HepG2 (cell line): ENCODE data around the gene CTDNEP1. TPM values are rescaled to one million over a fixed set of nuclear protein-coding genes. Genes with fewer than 3 reads are reported as not detected.
A peak's percentile ranks its signal among the peaks of the same experiment; 100 is the strongest.

Source experiments
- AGO1 ChIP-seq: fragments of 200-400 bp; formaldehyde crosslinking; IDR thresholded peaks from 2 replicates; pipeline ENCODE4 v1.6.1; 2017; ENCODE audit warnings: mild to moderate bottlenecking, low read depth, low read length, moderate library complexity; ENCODE audit not compliant: poor library complexity, severe bottlenecking
- ATM ChIP-seq: fragments of 450-650 bp; IDR thresholded peaks from 2 replicates; pipeline ENCODE4 v1.7.1; 2017; ENCODE audit warnings: mild to moderate bottlenecking, borderline replicate concordance
- ETV5 ChIP-seq: IDR thresholded peaks from 2 replicates; pipeline ENCODE4 v1.6.1; 2018; ENCODE audit warnings: missing biosample characterization, missing genetic modification reagents, inconsistent platforms, borderline replicate concordance
- FOXO1 ChIP-seq: sonication (generic); formaldehyde crosslinking; IDR thresholded peaks from 2 replicates; pipeline ENCODE4 v1.4.0; 2020; ENCODE audit warnings: missing genetic modification reagents
- NFKB2 ChIP-seq: sonication (generic); formaldehyde crosslinking; IDR thresholded peaks from 2 replicates; pipeline ENCODE4 v1.4.0; 2020; ENCODE audit warnings: missing genetic modification reagents, borderline replicate concordance
- PHF21A ChIP-seq: sonication (generic); formaldehyde crosslinking; IDR thresholded peaks from 2 replicates; pipeline ENCODE4 v1.5.0; 2020; ENCODE audit warnings: mild to moderate bottlenecking, missing genetic modification reagents
- POLR2G ChIP-seq: fragments of 200-400 bp; formaldehyde crosslinking; IDR thresholded peaks from 2 replicates; pipeline ENCODE4 v1.6.1; 2018; ENCODE audit warnings: mild to moderate bottlenecking, low read depth, low read length, moderate library complexity
- RBFOX2 ChIP-seq: fragments of 200-400 bp; formaldehyde crosslinking; IDR thresholded peaks from 2 replicates; pipeline ENCODE4 v1.6.1; 2017; ENCODE audit warnings: low read depth, mild to moderate bottlenecking, low read length
- RCOR2 ChIP-seq: IDR thresholded peaks from 2 replicates; pipeline ENCODE4 v1.6.1; 2016; ENCODE audit warnings: missing biosample characterization, missing genetic modification reagents
- RNF2 ChIP-seq: fragments of 450-650 bp; conservative IDR thresholded peaks from 2 replicates; pipeline ENCODE4 v1.6.1; 2016; ENCODE audit warnings: low read depth
- SOX13 ChIP-seq, 3 experiments: fragments of 450-650 bp in 1 of 3; sonication (generic) in 1 of 3; formaldehyde crosslinking in 1 of 3; IDR thresholded peaks in 2 of 3; conservative IDR thresholded peaks in 1 of 3; 2 replicates each; pipeline versions ENCODE4 v1.5.0 to v1.6.1; 2016 to 2020; ENCODE audit warnings: antibody characterized with exemption in 1 of 3, mild to moderate bottlenecking in 1 of 3, missing compliant biosample characterization in 1 of 3, missing genetic modification reagents in 1 of 3, moderate library complexity in 1 of 3
- SP1 ChIP-seq, 2 experiments: fragments of 450-650 bp in 1 of 2; sonication (generic) in 1 of 2; formaldehyde crosslinking in 1 of 2; IDR thresholded peaks; 2 replicates each; pipeline versions ENCODE4 v1.4.0 to v1.6.1; 2016 to 2020; ENCODE audit warnings: missing genetic modification reagents in 1 of 2
- SRY ChIP-seq: sonication (generic); formaldehyde crosslinking; IDR thresholded peaks from 2 replicates; pipeline ENCODE4 v1.8.0; 2022; ENCODE audit warnings: mild to moderate bottlenecking, missing genetic modification reagents
- TGIF2 ChIP-seq: IDR thresholded peaks from 2 replicates; pipeline ENCODE4 v1.6.1; 2016; ENCODE audit warnings: control low read depth, missing compliant biosample characterization
- ZFAT ChIP-seq: sonication (generic); formaldehyde crosslinking; conservative IDR thresholded peaks from 2 replicates; pipeline ENCODE4 v1.8.1; 2023; ENCODE audit warnings: missing genetic modification reagents, inconsistent platforms
- ZNF160 ChIP-seq: sonication (generic); formaldehyde crosslinking; IDR thresholded peaks from 2 replicates; pipeline ENCODE4 v1.8.0; 2022; ENCODE audit warnings: mild to moderate bottlenecking, inconsistent platforms, missing genetic modification reagents
- ZNF3 ChIP-seq: IDR thresholded peaks from 2 replicates; pipeline ENCODE4 v1.7.0; 2017; ENCODE audit warnings: inconsistent platforms
- ZNF337 ChIP-seq: sonication (generic); formaldehyde crosslinking; IDR thresholded peaks from 2 replicates; pipeline ENCODE4 v1.5.1; 2020; ENCODE audit warnings: missing genetic modification reagents, low read depth, mild to moderate bottlenecking, borderline replicate concordance
- ZNF501 ChIP-seq: sonication (generic); formaldehyde crosslinking; IDR thresholded peaks from 2 replicates; pipeline ENCODE4 v1.5.1; 2020; ENCODE audit warnings: mild to moderate bottlenecking, moderate library complexity, missing genetic modification reagents
- ZNF589 ChIP-seq: sonication (generic); formaldehyde crosslinking; conservative IDR thresholded peaks from 2 replicates; pipeline ENCODE4 v1.8.0; 2022; ENCODE audit warnings: mild to moderate bottlenecking, moderate library complexity, missing genetic modification reagents
- ZUFSP ChIP-seq: sonication (generic); formaldehyde crosslinking; IDR thresholded peaks from 2 replicates; pipeline ENCODE4 v1.9.0; 2021; ENCODE audit warnings: missing genetic modification reagents, mild to moderate bottlenecking, borderline replicate concordance
- polyA plus RNA-seq, 8 experiments: library from polyadenylated mRNA; depleted of rRNA in 3 of 8; stranded (reverse) in 7 of 8; unstranded in 1 of 8; fragments of >200 nt; fragmentation: Illumina TruSeq in 4 of 8; extraction: Trizol in 4 of 8; gene quantifications; 2 replicates each; pipeline versions ENCODE4 v1.2.1 to v1.2.3, GENCODE V29; 2011 to 2016; ENCODE audit warnings: low read depth in 4 of 8, missing spikeins in 1 of 8, mixed read lengths in 1 of 8; ENCODE audit not compliant: insufficient read depth in 1 of 8
- total RNA-seq, 5 experiments: library from RNA; depleted of rRNA; stranded (reverse); fragments of >200 nt; fragmentation: Illumina TruSeq; extraction: Trizol; gene quantifications; 2 replicates each; pipeline ENCODE4 v1.2.3, GENCODE V29; 2016; ENCODE audit warnings: low read depth in 1 of 5
- TF ChIP-seq, protein P1 (sequence below): sonication (generic); formaldehyde crosslinking; IDR thresholded peaks from 2 replicates; pipeline ENCODE4 v1.4.0; 2020; ENCODE audit warnings: missing genetic modification reagents, borderline replicate concordance
- TF ChIP-seq, protein P2 (sequence below): fragments of 450-650 bp; IDR thresholded peaks from 2 replicates; pipeline ENCODE4 v1.6.1; 2016
- TF ChIP-seq, protein P3 (sequence below): sonication (generic); formaldehyde crosslinking; IDR thresholded peaks from 2 replicates; pipeline ENCODE4 v1.4.0; 2020; ENCODE audit warnings: missing genetic modification reagents, borderline replicate concordance

The CTDNEP1 gene
- total and polyA plus RNA-seq, 2 of the 13 experiments (the other 11 are each of a cell fraction or from before 2014, with no cell fraction given) = 19.8 to 118 TPM

DNA sequence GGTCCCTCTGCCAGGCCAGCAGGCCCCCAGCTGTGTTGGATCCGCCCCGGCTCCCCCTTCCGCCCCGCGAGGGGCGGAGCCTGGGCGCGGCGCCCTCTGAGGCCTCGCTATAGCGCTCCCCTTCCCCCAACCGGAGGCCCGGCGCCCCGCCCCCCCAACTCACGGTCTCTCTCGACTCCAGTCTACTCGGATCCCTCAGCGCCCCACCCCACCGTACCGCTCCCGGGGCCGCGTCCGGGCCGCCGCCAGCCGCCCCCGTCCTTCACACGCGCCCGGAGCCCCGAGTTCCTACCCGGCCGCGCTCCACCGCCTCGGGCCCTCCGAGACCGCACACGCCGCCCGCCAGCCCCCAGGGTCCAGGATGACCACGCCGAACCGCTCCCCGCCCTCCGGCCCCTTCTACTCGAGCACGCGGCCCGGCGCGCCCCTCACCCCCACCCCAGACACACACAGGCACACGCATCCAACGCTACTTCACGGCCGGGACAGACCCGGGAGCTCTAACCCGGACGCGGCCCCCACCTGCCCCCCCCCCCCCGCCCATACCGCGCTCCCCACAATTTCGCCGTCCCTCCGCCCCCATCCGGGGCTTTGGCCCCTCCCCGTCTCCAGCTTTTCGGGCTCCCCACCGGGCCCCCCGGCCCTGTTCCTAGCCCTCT lies 13.6 kb downstream of the CTDNEP1 start (continued):
- TF ChIP-seq ATM = no peak
- TF ChIP-seq, protein P1, sequence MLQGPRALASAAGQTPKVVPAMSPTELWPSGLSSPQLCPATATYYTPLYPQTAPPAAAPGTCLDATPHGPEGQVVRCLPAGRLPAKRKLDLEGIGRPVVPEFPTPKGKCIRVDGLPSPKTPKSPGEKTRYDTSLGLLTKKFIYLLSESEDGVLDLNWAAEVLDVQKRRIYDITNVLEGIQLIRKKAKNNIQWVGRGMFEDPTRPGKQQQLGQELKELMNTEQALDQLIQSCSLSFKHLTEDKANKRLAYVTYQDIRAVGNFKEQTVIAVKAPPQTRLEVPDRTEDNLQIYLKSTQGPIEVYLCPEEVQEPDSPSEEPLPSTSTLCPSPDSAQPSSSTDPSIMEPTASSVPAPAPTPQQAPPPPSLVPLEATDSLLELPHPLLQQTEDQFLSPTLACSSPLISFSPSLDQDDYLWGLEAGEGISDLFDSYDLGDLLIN (CRISPR knock-in tag) = no peak
- TF ChIP-seq, protein P2, sequence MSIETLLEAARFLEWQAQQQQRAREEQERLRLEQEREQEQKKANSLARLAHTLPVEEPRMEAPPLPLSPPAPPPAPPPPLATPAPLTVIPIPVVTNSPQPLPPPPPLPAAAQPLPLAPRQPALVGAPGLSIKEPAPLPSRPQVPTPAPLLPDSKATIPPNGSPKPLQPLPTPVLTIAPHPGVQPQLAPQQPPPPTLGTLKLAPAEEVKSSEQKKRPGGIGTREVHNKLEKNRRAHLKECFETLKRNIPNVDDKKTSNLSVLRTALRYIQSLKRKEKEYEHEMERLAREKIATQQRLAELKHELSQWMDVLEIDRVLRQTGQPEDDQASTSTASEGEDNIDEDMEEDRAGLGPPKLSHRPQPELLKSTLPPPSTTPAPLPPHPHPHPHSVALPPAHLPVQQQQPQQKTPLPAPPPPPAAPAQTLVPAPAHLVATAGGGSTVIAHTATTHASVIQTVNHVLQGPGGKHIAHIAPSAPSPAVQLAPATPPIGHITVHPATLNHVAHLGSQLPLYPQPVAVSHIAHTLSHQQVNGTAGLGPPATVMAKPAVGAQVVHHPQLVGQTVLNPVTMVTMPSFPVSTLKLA = no peak
- peak; percentile 48 for TF ChIP-seq AGO1
- TF ChIP-seq ETV5 = peak; percentile 38; the same call in 1 of the 2 replicates
- peak; percentile 94 for TF ChIP-seq RBFOX2
- TF ChIP-seq, protein P3, sequence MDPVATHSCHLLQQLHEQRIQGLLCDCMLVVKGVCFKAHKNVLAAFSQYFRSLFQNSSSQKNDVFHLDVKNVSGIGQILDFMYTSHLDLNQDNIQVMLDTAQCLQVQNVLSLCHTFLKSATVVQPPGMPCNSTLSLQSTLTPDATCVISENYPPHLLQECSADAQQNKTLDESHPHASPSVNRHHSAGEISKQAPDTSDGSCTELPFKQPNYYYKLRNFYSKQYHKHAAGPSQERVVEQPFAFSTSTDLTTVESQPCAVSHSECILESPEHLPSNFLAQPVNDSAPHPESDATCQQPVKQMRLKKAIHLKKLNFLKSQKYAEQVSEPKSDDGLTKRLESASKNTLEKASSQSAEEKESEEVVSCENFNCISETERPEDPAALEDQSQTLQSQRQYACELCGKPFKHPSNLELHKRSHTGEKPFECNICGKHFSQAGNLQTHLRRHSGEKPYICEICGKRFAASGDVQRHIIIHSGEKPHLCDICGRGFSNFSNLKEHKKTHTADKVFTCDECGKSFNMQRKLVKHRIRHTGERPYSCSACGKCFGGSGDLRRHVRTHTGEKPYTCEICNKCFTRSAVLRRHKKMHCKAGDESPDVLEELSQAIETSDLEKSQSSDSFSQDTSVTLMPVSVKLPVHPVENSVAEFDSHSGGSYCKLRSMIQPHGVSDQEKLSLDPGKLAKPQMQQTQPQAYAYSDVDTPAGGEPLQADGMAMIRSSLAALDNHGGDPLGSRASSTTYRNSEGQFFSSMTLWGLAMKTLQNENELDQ (CRISPR knock-in tag) = no peak
- TF ChIP-seq ZNF337 (CRISPR knock-in tag) = no peak
- no peak for TF ChIP-seq RNF2
- TF ChIP-seq ZNF3 = no peak
- TF ChIP-seq SOX13 (IDR thresholded peaks at IDR 0.05) = no peak
- TF ChIP-seq SOX13 (CRISPR knock-in tag; conservative IDR thresholded peaks at IDR 0.05 in 1 of 2, IDR thresholded peaks at IDR 0.05 in 1 of 2) = no peak
- TF ChIP-seq FOXO1 (CRISPR knock-in tag) = no peak
- TF ChIP-seq POLR2G = peak; percentile 71
- TF ChIP-seq ZUFSP (CRISPR knock-in tag) = no peak
- TF ChIP-seq RCOR2 (CRISPR knock-in tag) = no peak
- no peak for TF ChIP-seq ZNF589
- TF ChIP-seq TGIF2 = no peak
- no peak for TF ChIP-seq SP1 (IDR thresholded peaks at IDR 0.05)
- peak; percentile 44; the same call in 1 of the 2 replicates for TF ChIP-seq SP1 (CRISPR knock-in tag; IDR thresholded peaks at IDR 0.05)
- TF ChIP-seq ZFAT (CRISPR knock-in tag) = no peak
- TF ChIP-seq PHF21A (CRISPR knock-in tag) = no peak
- no peak; the same call in 1 of the 2 replicates for TF ChIP-seq ZNF501 (CRISPR knock-in tag)
- TF ChIP-seq NFKB2 (CRISPR knock-in tag) = peak; percentile 42; the same call in 1 of the 2 replicates
- TF ChIP-seq ZNF160 = no peak
- TF ChIP-seq SRY (CRISPR knock-in tag) = no peak
